ENCODE measurements around the gene H1-8. TPM values are rescaled to one million over a fixed set of nuclear protein-coding genes. Genes with fewer than 3 reads are reported as not detected.

Gene H1-8
- total RNA-seq, 1 donor = not detected

DNA sequence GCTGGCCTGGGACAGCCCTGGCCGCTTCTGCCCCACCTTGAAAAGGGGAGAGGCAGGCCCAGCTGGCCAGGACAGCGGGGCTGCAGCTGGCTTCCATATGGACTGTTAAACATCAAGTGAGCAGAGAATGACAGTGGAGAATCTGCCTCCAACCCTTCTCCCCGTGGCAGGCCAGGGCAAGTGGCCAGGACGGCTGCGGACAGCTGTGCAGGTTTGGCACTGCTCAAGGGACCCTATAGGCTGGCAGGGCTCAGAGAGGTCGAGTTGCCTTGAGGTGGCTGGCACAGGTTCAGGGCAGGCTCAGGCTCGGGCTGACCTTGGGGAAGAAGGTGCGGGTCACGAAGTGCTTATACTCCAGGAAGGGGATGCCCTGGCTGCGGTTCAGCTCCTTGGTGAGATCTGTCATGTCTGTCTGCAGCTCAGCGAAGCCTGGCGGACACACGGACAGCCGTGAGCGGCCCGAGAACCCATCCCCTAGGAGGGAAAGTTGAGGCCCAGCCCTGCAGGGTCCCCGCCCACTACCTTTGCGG lies 24.3 kb downstream of the H1-8 start:
- DNase-seq (ENCODE audit: low read depth in 2 of 3, low spot score in 2 of 3) = no peak

DNA sequence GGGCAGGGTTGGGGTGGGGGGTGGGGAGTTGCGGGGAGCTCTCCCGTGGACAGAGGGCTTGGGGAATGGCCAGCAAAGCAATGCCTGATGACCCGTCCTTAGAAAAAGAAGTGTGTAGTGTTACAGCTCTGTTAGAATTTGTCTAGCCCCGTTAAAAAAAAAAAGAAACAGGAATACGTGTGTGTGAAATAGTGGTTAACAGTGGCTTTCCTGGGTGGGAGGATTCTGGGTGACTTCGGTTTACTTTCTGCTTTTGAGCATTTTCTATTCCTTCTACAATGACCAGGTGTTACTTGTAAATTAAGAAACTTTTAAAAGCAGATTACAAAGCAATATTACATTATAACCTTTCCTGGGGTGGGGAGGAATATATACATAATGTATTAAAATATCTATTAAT lies 25.0 kb downstream of the H1-8 start:
- no peak for DNase-seq (ENCODE audit: low read depth in 2 of 3, low spot score in 2 of 3)

DNA sequence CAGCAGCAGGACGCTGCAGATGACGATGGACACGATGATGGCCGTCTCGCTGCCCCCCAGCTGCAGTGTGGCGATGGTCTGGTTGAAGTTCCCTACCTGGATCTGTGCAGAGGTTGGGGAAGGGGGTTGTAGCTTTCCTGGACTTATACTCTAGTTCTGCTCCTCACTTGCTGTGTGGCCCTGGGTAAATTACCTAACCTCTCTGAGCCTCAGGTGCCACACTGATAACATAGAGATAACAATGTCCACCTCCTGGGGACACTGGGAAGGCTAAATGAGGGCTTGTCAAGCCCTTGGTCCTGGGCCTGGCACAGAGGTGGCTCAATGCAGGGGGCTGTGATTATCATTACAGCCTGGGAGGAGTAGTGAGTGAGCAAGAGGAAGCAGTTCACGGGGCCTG lies 26.9 kb downstream of the H1-8 start:
- no peak for DNase-seq (ENCODE audit: low read depth in 2 of 3, low spot score in 2 of 3)

DNA sequence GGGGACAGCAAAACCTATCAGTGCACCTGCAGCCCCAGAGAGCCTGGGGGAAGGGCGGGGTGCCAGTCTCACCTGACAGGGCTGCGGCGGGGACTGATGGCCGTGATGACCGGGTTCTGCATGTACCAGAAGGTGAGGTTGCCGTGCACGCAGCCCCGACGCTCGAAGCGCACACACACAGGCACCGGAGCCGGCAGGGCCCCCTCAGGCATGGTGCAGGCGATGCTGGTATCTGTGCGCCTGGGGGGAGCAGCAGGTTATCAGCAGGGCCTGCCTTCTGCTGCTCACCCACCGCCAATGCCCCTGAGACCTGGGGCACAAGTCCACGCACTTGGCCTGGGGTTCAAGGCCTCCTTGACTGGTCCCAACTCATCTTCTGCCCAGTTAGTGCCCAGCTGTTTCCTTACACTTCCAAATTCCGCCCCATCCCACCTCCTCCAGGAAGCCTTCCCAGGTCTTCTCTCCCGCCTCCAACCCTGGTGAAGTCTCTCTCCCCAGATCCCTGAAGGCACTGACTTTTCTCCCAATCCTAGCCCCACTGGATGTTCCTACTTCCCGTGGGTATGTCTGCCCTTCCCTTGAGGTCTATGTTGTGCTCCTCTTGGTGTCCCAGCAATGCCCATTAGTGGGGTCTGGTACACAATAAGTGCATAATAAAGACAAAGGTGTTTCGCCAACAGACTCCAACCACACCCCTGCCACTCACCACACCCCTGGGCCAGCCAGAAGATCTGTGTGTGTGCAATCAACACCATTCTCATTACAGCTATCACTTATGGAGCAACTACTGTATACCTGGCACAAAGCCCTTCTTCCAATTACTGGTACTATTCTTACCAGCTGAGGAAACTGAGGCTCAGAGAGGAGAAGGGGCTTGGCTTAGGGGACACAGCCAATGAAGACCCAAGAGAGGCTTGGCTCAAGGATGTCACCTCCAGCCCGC lies 28.9 kb downstream of the H1-8 start:
- DNase-seq (ENCODE audit: low read depth in 2 of 3, low spot score in 2 of 3) = no peak

DNA sequence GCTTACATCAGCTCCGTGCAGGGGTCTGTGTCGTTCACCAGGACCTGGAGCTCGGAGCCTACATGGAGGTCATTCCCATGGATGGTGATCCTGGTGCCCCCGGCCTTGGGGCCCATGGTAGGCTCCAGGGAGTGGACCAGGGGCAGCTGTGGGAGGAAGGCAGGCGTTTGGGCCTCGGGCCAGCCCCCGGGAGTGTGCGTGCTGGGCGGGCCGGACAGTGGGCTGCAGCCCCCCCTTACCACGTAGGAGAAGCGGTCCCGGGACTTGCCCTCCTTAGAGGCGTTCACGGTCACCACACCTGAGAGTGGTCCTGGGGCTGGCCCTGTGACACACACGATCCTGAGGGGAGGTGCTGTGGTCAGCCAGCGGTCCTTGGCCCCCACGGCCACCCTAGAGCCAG lies 29.6 kb downstream of the H1-8 start:
- DNase-seq (ENCODE audit: low read depth in 2 of 3, low spot score in 2 of 3) = no peak

DNA sequence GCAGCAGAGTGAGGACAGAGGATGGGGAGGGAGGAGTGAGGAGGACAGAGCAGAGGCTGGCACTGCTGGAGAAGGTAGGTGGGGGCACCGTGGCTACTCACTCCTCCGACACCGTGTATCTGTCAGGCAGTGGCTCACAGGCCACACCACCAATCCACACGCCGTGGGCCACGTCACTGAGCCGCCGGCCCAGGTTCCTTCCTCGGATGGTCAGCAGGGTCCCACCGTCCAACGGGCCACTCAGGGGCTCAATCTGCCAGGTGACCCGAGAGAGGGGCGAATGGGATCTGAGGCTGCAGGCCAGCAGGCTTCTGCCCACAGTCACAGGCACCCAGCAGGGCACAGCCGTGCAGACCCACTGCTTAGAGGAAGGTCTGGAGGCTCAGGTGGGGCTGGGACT lies 30.5 kb downstream of the H1-8 start:
- DNase-seq (ENCODE audit: low read depth in 2 of 3, low spot score in 2 of 3) = no peak

DNA sequence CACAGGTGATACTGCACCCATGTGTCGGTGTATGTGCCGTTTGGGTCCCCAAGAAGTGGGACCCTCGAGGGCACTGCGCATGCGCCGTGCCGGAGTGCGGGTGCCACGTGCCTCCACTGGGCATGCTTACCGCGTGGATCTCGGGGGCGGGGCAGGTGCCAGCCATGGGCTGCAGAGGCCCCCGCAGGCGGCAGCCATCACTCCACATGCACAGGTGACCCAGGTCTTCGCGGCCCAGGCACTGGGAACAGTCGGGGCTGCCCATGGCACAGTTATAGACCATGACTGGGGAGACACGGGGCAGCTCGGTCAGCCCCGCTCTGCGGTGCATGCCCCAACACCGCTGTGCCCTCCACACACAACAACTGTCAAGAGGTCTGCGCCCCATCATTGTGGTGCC lies 31.2 kb downstream of the H1-8 start:
- no peak for DNase-seq (ENCODE audit: low read depth in 2 of 3, low spot score in 2 of 3)

DNA sequence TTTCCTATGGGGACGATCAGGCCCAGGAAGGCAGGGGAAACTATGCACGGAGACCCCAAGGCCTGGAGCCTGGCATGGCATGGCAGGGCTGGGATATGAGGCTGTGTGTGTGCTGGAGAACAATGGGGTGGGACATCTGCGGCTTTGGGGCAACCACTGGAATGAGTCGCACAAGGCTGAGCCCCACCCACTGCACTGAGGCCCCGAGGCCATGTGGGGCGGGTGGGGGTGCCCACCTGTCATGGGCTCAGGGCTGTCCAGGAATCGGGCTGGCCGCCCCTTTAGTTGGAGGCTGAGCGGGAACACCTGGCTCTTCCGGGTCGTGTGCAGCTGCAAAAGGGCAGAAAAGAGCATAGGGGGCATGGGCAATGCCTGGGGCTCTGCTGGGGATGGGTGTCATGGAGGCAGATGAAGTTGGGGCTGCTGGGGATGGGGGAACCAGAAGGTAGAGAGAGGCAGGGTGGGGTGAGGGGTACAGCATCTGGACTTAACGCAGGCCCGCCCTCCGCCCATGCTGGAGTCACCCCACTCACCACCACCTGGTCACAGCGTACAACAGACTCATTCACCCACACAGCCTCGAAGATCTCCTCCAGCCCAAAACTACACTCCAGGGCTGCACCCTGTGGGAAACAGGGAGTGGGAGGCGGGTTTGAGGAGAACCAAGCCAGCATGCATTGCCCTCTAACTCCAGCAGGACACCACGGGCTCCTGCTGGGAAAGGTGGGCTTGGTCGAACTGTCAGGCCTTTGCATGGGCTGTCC lies 32.4 kb downstream of the H1-8 start:
- no peak for DNase-seq (ENCODE audit: low read depth in 2 of 3, low spot score in 2 of 3)

DNA sequence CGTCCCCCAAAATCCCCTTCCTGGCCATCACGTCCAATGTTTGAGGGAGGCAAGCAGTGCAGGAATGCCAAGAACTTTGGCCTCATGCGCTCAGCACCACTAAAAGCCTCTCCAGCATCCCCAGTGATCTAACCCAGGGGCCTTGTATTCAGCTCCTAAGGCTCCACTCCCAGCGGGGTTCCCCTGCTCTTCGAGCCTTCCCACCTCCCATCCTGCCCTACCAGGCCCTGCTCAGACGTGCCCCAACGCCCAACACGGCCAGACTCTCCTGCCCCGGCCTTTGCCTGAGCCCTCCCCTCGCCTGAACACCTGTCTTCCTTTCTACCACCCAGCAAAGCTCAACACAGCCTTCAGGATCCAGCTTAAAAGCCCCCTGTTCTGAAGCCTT lies 33.0 kb downstream of the H1-8 start:
- no peak for DNase-seq (ENCODE audit: low read depth in 2 of 3, low spot score in 2 of 3)

DNA sequence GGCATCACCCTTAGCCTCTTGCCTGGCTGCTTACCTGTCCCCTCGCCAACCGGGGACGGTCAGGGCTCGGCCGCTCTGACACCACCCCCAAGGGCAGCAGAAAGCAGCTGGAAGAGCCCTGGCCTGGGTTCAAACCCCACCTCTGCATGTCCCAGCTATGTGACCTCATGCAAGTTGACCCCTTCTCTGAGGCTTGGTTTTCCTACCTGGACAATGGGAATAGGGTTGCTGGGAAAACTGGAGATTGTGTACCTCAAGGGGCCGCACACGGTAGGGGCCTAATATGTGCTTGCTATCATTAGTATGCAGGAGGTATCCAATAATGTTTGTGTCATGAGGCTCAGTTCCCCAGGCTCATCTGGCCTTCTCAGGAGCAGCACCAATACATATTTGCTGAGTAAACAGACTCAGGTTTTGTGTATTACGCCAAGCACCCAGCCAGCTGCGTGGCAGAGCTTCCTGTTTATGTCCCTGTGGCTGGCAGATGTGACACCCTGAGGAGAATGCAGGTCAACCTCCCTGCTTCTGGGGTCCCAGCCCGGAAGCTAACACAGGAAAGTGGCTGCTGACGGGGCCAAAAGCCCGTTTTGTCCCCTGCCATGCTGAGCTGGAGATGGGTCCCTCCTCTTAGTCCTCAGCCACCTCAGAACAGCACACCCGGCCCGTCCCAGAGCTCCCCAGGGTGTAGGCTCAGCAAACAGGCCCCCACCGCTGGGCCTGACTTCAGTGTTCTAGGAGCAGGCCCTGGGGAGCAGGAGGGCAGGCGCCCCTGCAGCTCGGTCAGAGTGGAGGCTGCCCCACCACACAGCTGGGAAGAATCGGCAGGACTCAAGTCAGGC lies 33.8 kb downstream of the H1-8 start:
- DNase-seq (ENCODE audit: low read depth in 2 of 3, low spot score in 2 of 3) = peak; percentile 37 to 90 (median 74)

DNA sequence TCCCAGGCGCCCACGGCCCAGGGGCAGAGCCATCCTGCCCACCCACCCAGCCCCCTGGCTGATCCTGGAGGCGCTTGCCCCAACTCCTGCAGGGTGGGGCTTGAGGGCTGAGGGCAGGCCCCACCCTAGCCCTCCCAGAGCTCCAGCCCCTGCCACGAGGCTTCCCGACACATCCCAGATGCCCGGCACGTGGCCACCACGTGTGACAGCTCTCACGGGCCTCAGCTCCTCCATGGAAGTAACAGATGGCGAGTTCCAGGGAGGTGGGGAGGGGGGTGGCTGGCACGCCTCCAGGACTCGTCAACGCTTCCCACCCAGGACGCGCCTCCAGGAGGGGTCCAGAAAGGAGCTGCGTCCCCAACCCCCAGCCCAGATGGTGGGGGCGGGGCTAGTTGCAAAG lies 34.4 kb downstream of the H1-8 start:
- peak in 1 of 3 donors; percentile 21 for DNase-seq (ENCODE audit: low read depth in 2 of 3, low spot score in 2 of 3)

DNA sequence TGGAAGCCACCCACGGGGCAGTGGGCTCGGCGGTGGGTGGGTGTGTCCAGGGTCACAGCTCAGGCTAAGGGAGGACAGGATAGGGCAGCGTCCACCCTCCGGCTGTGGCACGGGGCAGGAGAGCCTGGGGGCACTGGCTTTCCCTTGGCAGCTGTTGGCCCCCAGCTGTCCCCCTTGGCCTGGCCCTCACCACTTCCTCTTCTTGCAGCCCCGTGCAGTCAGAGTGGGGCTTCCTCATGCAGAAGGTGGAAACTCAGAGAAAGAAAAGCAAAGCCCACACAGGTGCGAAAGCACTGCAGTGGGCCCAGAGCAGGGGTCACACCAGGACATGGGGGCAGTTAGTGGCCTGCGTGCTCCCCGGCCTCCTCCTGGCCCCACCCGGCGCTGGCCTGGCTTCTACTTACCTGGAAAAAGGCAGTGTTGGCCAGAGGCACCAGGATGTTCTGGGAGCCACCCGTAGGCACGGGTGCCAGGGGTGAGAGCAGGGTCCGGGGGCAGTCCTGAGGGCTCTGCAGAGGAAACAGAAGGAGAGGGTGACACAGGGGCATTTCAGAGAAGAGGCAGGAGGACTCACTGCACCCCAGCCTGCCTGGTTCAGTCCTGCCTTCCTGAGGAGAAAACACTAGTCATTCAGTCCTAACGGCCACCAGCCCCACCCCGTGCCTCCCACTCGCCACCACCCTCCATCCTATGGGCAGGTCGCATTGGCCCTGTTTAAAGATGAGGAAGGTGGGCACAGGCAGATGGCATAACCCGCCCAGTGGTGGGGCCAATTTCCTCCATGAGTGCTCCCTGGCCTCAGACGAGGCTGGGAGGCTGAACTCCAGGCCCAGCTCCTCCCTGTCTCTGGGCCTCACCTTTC lies 35.2 kb downstream of the H1-8 start:
- DNase-seq (ENCODE audit: low read depth in 2 of 3, low spot score in 2 of 3) = peak in 2 of 3 donors; percentile 87 to 95

DNA sequence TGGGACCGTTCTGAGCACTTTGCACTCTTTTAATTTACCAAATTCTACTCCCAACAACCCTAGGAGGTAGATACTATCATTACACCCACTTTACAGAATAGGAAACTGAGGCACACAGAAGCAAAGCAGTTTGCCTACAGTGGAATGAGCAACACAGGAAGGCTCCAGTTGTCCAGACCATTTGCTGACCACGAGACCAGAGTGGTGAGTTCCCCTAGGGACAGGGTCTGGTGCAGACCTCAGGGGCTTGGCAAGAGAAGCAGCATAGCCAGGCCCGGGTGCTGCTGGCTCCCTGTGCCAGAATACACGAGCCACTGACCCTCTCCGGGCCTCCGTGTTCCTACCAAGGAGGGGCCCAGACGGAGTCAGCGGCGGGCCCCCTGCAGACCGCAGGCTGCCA lies 37.0 kb downstream of the H1-8 start:
- DNase-seq (ENCODE audit: low read depth in 2 of 3, low spot score in 2 of 3) = no peak

DNA sequence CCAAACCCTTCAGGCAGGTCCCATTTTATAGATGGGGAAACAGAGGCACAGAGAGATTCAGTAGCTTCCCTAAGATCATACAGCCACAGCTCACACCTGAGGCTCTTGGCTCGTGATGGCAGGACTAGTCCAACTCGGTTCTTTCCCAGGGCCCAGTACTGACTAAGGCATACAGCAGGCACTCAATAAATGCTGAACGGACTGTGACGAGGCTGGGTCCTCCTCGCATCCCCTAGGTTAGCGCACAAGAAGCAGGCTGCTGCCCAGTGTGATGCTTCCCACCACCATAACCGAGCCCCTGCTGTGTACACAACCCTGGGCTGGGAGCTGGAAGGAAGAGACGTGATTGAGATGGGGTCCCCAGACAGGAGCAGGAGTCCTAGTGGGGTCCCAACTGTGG lies 38.6 kb downstream of the H1-8 start:
- no peak for DNase-seq (ENCODE audit: low read depth in 2 of 3, low spot score in 2 of 3)

DNA sequence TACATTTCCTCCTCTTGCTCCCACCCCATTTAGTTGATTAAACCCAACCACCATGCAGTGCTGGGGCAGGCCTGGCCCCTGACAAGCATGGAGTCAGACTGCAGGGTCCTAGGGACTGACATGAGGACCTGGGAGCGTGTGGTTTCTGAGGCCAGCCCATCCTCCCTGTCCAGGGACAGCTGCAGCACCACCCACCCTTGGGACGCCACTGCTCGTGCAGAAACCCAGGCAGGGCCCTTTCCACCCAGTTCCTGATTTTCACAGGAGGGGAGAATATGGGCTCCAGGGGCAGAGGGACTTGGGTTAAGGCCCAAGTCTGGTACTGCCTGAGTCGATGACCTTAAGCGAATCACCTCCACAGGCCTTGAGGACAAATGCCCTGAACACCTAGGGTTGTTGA lies 39.8 kb downstream of the H1-8 start:
- DNase-seq (ENCODE audit: low read depth in 2 of 3, low spot score in 2 of 3) = no peak

DNA sequence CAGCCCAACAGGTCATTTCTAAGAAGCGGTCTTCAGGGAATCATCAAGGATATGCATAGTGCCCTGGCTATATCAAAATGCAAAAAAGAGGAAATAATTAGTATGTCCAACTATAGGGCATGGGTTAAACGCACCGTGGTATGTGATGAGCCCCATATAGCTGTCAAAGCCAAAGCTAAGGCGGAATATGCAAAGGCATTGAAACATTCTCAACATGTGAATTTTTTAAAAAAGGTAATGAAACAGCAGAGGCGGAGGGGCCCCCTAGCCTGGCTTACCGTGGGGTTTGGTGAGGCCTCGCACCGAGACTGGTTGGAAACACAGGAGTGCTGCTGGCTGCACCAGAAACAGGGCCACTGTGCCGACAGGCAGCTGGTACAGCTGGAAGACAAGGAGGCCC lies 40.3 kb downstream of the H1-8 start:
- no peak for DNase-seq (ENCODE audit: low read depth in 2 of 3, low spot score in 2 of 3)

DNA sequence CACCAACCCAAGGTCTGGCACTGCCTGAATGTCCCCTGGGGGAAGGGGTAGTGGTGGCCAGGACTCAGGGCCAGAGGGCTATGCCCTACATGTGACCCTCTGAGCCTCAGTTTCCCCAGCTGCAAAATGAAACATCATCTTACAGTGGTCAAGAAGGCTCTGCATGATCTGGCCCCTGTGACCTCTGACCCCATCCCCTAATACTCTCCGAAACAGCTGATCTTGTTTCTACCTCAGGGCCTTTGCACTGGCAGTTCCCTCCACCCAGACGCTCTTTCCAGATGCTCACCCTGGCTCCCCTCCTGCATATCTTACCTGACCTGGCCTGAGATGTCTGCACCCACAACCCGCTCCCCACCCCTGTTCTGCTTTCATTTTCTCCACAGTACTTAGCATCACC lies 41.7 kb downstream of the H1-8 start:
- no peak for DNase-seq (ENCODE audit: low read depth in 2 of 3, low spot score in 2 of 3)

DNA sequence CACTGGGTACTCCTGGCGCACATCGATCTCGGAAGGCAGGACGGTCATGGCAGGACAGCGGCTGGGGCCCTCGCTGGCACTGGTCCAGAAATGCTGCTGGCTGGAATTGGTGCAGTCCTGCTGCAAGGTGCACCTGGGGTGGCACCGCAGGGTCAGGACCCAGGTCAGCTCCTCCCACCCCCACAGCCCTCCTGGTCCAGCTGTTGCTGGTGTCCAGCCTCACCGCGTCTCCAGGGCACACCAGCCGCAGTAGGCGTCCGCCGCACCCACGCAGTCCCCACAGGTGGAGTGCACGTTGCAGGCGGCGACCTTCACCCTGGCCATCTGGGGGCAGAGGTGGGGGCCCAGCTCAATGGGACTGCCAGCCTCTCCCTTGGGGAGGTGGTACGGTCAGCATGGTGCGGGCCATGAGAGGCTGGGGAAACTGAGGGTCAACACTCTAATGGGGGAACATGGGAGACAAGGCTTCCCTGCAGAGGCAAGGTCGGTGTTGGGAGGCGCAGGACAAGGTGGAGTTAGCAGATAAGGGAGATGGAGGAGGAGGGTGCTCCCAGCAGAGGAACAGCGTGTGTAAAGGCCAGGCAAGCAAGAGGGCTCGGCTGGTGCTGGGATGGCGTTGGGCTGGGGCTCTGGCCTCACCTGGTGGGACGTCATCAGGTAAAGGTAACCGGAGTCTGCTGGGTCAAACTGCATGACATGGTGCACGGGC lies 43.1 kb downstream of the H1-8 start:
- no peak for DNase-seq (ENCODE audit: low read depth in 2 of 3, low spot score in 2 of 3)

DNA sequence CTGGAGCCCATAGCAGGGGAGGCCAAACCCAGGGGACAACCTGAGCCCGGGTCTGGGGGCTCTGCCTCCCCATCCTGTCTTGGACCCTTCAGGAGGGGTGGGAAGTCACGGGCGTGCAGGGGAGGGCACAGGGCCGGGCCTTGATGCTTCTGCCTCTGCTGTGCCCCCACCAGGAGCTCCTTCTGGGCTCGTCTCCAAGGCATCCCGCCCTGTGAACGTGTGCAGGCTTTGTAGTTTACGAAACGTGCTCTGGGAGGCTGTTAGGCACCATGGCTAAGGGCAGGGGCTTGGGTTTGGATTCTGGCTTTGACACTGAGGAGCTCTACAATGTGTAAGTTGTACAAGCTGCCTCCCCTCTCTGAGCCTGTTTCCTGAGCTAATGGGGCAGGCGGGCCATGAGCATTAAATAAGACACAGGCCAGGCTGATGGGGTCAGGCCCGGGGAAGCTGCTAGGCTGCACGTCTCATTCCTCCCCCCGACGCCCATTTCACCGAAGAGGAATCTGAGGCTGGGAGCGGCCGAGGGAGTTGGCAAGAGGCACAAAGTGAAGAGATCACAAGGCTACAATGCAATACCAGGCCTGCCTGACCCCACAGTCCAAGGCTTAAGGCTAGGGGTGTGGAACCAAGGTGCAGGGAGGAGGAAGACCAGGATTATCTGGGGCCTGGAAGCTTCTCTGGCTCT lies 43.9 kb downstream of the H1-8 start:
- no peak for DNase-seq (ENCODE audit: low read depth in 2 of 3, low spot score in 2 of 3)

Data from hematopoietic multipotent progenitor cell (in vitro differentiated cells).